Common myeloid progenitor, CD34-positive (primary cell): ENCODE data around the gene CTRL.

Source experiments
- CTCF ChIA-PET: fragments of 350-600 bp; sonication (Branson Sonifier 250); formaldehyde crosslinking; loops from one replicate; lab custom pipeline; 2021; ENCODE audit warnings: antibody characterized with exemption; lab: Charles Lee
- POLR2A ChIA-PET: fragments of 350-600 bp; sonication (Branson Sonifier 250); formaldehyde crosslinking; loops from one replicate; lab custom pipeline; 2021; ENCODE audit warnings: antibody characterized with exemption; lab: Charles Lee
- DNase-seq, 3 donors: peaks; one replicate each; pipeline versions ENCODE4 v3.0.0 to v3.0.0-alpha.2; 2013
- H3K27ac ChIP-seq, 2 experiments: 1 replicate in 1 of 2; 2 replicates in 1 of 2; pipeline ENCODE4 v1.7.0; 2013; ENCODE audit warnings: inconsistent platforms in 2 of 2, low read length in 2 of 2, mild to moderate bottlenecking in 2 of 2, low read depth in 1 of 2, moderate library complexity in 1 of 2; ENCODE audit not compliant: severe bottlenecking in 2 of 2, insufficient read depth in 1 of 2, poor library complexity in 1 of 2
- H3K27me3 ChIP-seq, 5 experiments: replicated peaks in 2 of 5; 1 replicate in 3 of 5; 2 replicates in 2 of 5; pipeline versions ENCODE4 v1.6.1 to v1.7.0; 2013; ENCODE audit warnings: low read length in 4 of 5, mild to moderate bottlenecking in 2 of 5, moderate library complexity in 2 of 5, inconsistent platforms in 1 of 5; ENCODE audit not compliant: insufficient read depth in 5 of 5, control insufficient read depth in 4 of 5
- H3K36me3 ChIP-seq, 4 experiments: 1 replicate in 2 of 4; 2 replicates in 2 of 4; pipeline versions ENCODE4 v1.6.1 to v1.7.0; 2013; ENCODE audit warnings: low read length in 3 of 4, control low read depth in 1 of 4, mild to moderate bottlenecking in 1 of 4; ENCODE audit not compliant: control insufficient read depth in 4 of 4, insufficient read depth in 4 of 4
- H3K4me1 ChIP-seq, 4 experiments: 1 replicate in 3 of 4; 2 replicates in 1 of 4; pipeline versions ENCODE4 v1.6.1 to v1.7.1; 2013; ENCODE audit warnings: low read length in 3 of 4, mild to moderate bottlenecking in 3 of 4, control low read depth in 1 of 4, inconsistent platforms in 1 of 4, moderate library complexity in 1 of 4; ENCODE audit not compliant: control insufficient read depth in 4 of 4, insufficient read depth in 4 of 4; ENCODE audit errors: control extremely low read depth in 1 of 4
- H3K4me3 ChIP-seq, 7 experiments: 1 replicate in 4 of 7; 2 replicates in 3 of 7; pipeline versions ENCODE4 v1.5.1 to v1.7.0; 2013; ENCODE audit warnings: mild to moderate bottlenecking in 7 of 7, low read length in 6 of 7, moderate library complexity in 6 of 7, inconsistent platforms in 2 of 7, low read depth in 2 of 7, control low read depth in 1 of 7; ENCODE audit not compliant: insufficient read depth in 4 of 7, control insufficient read depth in 1 of 7; ENCODE audit errors: extremely low read depth in 1 of 7
- H3K9me3 ChIP-seq, 5 experiments: 1 replicate in 4 of 5; 2 replicates in 1 of 5; pipeline versions ENCODE4 v1.6.1 to v1.7.1; 2013; ENCODE audit warnings: low read length in 4 of 5, mild to moderate bottlenecking in 2 of 5, inconsistent platforms in 1 of 5, low read depth in 1 of 5, moderate library complexity in 1 of 5; ENCODE audit not compliant: control insufficient read depth in 4 of 5, insufficient read depth in 2 of 5; ENCODE audit errors: control extremely low read depth in 1 of 5
- WGBS: methylation state at CpG from one replicate; pipeline ENCODE4 v1.1.5; 2013; ENCODE audit not compliant: insufficient coverage; 5-methylcytosine and 5-hydroxymethylcytosine counted together

Gene CTRL

DNA sequence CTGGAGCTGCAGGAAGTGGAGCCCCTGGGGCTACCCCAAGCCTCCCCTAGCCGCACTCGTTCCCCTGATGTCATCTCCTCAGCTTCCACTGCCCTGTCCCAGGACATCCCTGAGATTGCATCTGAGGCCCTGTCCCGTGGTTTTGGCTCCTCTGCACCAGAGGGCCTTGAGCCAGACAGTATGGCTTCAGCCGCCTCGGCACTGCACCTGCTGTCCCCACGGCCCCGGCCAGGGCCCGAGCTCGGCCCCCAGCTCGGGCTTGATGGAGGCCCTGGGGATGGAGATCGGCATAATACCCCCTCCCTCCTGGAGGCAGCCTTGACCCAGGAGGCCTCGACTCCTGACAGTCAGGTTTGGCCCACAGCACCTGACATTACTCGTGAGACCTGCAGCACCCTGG is 51.1 kb downstream of the CTRL start:
- peaks cover 0 to 3% (median 0%) of the 10 kb centered on the region in 4 experiments for H3K4me1 ChIP-seq
- CTCF ChIA-PET: interaction anchor here (0.8 to 20.3 kb wide), 5 partner anchors 9 to 160 kb away, joined by 3 to 359 read pairs (median 5); partner anchors contain the start of genes CTRL and PSMB10
- DNase-seq: no peak
- no peak overlapping the region for H3K27ac ChIP-seq
- POLR2A ChIA-PET: no interaction called here
- no peaks in the 10 kb centered on the region for H3K27me3 ChIP-seq
- peaks cover 19 to 99% (median 86%) of the 10 kb centered on the region in 4 experiments for H3K36me3 ChIP-seq
- H3K9me3 ChIP-seq: no peaks in the 10 kb centered on the region
- H3K4me3 ChIP-seq: no peak overlapping the region
- 95% methylated on average over 13 of the region's 13 CpGs for WGBS

GRCh38 chr16:67879936-67880335 is 51.7 kb downstream of the CTRL start:
- ChIA-PET CTCF (interaction anchor here (0.7 to 20.3 kb wide), 5 partner anchors 8 to 212 kb away, joined by 3 to 359 read pairs (median 3); partner anchors contain the start of genes CTRL and PSMB10), POLR2A (no interaction called here)
- peaks cover 19 to 97% (median 84%) of the 10 kb centered on the region in 4 experiments for H3K36me3 ChIP-seq
- WGBS: 96% methylated on average over 3 of the region's 5 CpGs
- H3K9me3 ChIP-seq: no peaks in the 10 kb centered on the region
- no peak overlapping the region for H3K27ac ChIP-seq
- peaks cover 0 to 5% (median 0%) of the 10 kb centered on the region in 4 experiments for H3K4me1 ChIP-seq
- H3K27me3 ChIP-seq: no peaks in the 10 kb centered on the region
- DNase-seq: no peak
- H3K4me3 ChIP-seq: no peak overlapping the region
